K562 (cell line): Measurements from ENCODE around the gene RPS17. TPM values are rescaled to one million over a fixed set of nuclear protein-coding genes. Genes with fewer than 3 reads are reported as not detected.

Experiments used
- ARID1B ChIP-seq: fragments of 450-650 bp; IDR thresholded peaks from 2 replicates; pipeline ENCODE4 v1.6.1; 2016; ENCODE audit warnings: antibody characterized with exemption, mild to moderate bottlenecking, inconsistent platforms
- DMBX1 ChIP-seq: fragments of 250-450 bp; sonication (Bioruptor Pico); IDR thresholded peaks from 2 replicates; pipeline ENCODE4 v1.8.0; 2022; ENCODE audit warnings: inconsistent platforms, mild to moderate bottlenecking, moderate library complexity, borderline replicate concordance
- ERF ChIP-seq: fragments of 450-650 bp; formaldehyde crosslinking; IDR thresholded peaks from 2 replicates; pipeline ENCODE4 v1.4.0; 2020; ENCODE audit warnings: mild to moderate bottlenecking, mixed read lengths
- MED1 ChIP-seq: sonication (generic); formaldehyde crosslinking; IDR thresholded peaks from 2 replicates; pipeline ENCODE4 v1.8.1; 2023; ENCODE audit warnings: missing genetic modification reagents, borderline replicate concordance
- NR2C2 ChIP-seq, 2 experiments: fragments of 200-800 bp in 1 of 2; sonication (Bioruptor generic) in 1 of 2; sonication (generic) in 1 of 2; formaldehyde crosslinking in 1 of 2; IDR thresholded peaks; 2 replicates each; pipeline versions ENCODE4 v1.6.1 to v1.8.0; 2016 to 2022; ENCODE audit warnings: mild to moderate bottlenecking in 1 of 2, missing compliant biosample characterization in 1 of 2, missing genetic modification characterization in 1 of 2, missing genetic modification reagents in 1 of 2
- PURB ChIP-seq: sonication (generic); formaldehyde crosslinking; IDR thresholded peaks from 2 replicates; pipeline ENCODE4 v1.9.0; 2021; ENCODE audit warnings: low read depth, mild to moderate bottlenecking, missing genetic modification reagents
- SMC3 ChIP-seq: conservative IDR thresholded peaks from 2 replicates; pipeline ENCODE4 v1.6.1; 2011; ENCODE audit warnings: low read depth, low read length, improper control_type of control experiment; ENCODE audit not compliant: insufficient read depth
- TAF1 ChIP-seq: IDR thresholded peaks from 2 replicates; pipeline ENCODE4 v1.6.1; 2011; ENCODE audit warnings: mild to moderate bottlenecking, low read length, moderate library complexity; ENCODE audit not compliant: insufficient read depth, control insufficient read depth, severe bottlenecking; ENCODE audit errors: extremely low read depth
- TBL1XR1 ChIP-seq, 2 experiments: IDR thresholded peaks; 2 replicates each; pipeline ENCODE4 v1.6.1; 2012; ENCODE audit warnings: improper control_type of control experiment in 2 of 2, low read length in 2 of 2, mild to moderate bottlenecking in 1 of 2
- ZNF143 ChIP-seq: sonication (generic); formaldehyde crosslinking; IDR thresholded peaks from 2 replicates; pipeline ENCODE4 v1.9.0; 2022; ENCODE audit warnings: mild to moderate bottlenecking, missing genetic modification reagents
- polyA plus RNA-seq, 8 experiments: library from polyadenylated mRNA; depleted of rRNA in 4 of 8; stranded (reverse) in 5 of 8; unstranded in 3 of 8; fragments of >200 nt; fragmentation: Nextera tagmentation in 2 of 8; fragmentation: Illumina TruSeq in 1 of 8; extraction: Ambion mirVana in 2 of 8; extraction: Trizol in 1 of 8; gene quantifications; 2 replicates each; pipeline versions ENCODE4 v1.2.1 to v1.2.3, GENCODE V29; 2011 to 2014; ENCODE audit warnings: inconsistent platforms in 1 of 8, missing spikeins in 1 of 8
- total RNA-seq, 7 experiments: library from RNA; depleted of rRNA in 6 of 7; stranded (reverse); fragments of >200 nt in 6 of 7; fragmentation: Illumina TruSeq in 2 of 7; extraction: Trizol in 2 of 7; gene quantifications; 2 replicates each; pipeline versions ENCODE4 v1.2.1 to v1.2.3, GENCODE V29; 2011 to 2021; ENCODE audit warnings: low replicate concordance in 1 of 7
- TF ChIP-seq, protein P1 (sequence below): sonication (generic); formaldehyde crosslinking; IDR thresholded peaks from 2 replicates; pipeline ENCODE4 v1.8.0; 2022; ENCODE audit warnings: mild to moderate bottlenecking, missing genetic modification reagents
- TF ChIP-seq, protein P2 (sequence below), 2 experiments: fragments of 200-800 bp in 1 of 2; sonication (Bioruptor generic) in 1 of 2; sonication (generic) in 1 of 2; formaldehyde crosslinking in 1 of 2; IDR thresholded peaks in 1 of 2; conservative IDR thresholded peaks in 1 of 2; 2 replicates each; pipeline versions ENCODE4 v1.5.0 to v1.6.1; 2016 to 2020; ENCODE audit warnings: missing compliant biosample characterization in 1 of 2, missing genetic modification characterization in 1 of 2, missing genetic modification reagents in 1 of 2

Gene RPS17
- total and polyA plus RNA-seq, 9 of the 15 experiments (the other 6 are each of a cell fraction or from before 2014, with no cell fraction given): 1,988 to 6,515 (median 5,229) TPM

DNA sequence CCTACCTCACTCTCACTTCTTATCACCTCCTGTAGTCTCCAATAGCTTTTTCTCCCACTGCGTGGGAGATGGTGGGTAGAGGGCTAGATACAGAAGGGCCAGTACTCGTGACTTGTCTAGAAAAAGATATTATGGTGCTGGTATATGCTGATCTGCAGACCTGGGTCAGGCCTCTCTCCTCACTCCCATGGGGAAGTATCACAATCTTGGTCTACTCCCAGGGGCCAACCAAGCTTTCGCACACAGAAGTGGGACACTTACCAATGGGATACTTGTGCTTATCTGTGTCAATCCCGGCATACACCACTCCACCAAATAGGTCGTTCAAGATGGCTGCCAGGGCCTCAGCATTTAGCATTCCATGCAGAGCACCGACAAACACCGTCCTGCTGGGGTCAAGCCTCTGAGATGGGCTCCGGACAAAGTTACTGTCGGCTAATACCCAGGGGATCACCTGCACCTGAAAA is 9.0 kb upstream of the RPS17 start (continued):
- no peak for TF ChIP-seq NR2C2 (CRISPR knock-in tag; IDR thresholded peaks at IDR 0.05)
- TF ChIP-seq NR2C2 (tag; IDR thresholded peaks at IDR 0.05): peak; percentile 7; the same call in 1 of the 2 replicates
- no peak for TF ChIP-seq PURB (CRISPR knock-in tag)
- TF ChIP-seq, protein P1, sequence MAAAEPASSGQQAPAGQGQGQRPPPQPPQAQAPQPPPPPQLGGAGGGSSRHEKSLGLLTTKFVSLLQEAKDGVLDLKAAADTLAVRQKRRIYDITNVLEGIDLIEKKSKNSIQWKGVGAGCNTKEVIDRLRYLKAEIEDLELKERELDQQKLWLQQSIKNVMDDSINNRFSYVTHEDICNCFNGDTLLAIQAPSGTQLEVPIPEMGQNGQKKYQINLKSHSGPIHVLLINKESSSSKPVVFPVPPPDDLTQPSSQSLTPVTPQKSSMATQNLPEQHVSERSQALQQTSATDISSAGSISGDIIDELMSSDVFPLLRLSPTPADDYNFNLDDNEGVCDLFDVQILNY: no peak
- peak; percentile 15; the same call in 1 of the 2 replicates for TF ChIP-seq ERF (CRISPR knock-in tag)
- peak; percentile 58 for TF ChIP-seq ARID1B
- no peak for TF ChIP-seq SMC3
- TF ChIP-seq, protein P2, sequence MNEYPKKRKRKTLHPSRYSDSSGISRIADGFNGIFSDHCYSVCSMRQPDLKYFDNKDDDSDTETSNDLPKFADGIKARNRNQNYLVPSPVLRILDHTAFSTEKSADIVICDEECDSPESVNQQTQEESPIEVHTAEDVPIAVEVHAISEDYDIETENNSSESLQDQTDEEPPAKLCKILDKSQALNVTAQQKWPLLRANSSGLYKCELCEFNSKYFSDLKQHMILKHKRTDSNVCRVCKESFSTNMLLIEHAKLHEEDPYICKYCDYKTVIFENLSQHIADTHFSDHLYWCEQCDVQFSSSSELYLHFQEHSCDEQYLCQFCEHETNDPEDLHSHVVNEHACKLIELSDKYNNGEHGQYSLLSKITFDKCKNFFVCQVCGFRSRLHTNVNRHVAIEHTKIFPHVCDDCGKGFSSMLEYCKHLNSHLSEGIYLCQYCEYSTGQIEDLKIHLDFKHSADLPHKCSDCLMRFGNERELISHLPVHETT (CRISPR knock-in tag; conservative IDR thresholded peaks at IDR 0.05 in 1 of 2, IDR thresholded peaks at IDR 0.05 in 1 of 2): peak in 1 of 2 experiments; percentile 48; a peak in 1 of 4 replicates
- TF ChIP-seq MED1 (CRISPR knock-in tag): no peak
- TF ChIP-seq ZNF143 (CRISPR knock-in tag): peak; percentile 49; the same call in 1 of the 2 replicates
- no peak for TF ChIP-seq TAF1
- peak; percentile 78; the same call in 1 of the 2 replicates for TF ChIP-seq DMBX1 (CRISPR knock-in tag)
- no peak for TF ChIP-seq TBL1XR1 (IDR thresholded peaks at IDR 0.05; ENCODE audit: low read length in 2 of 2)
